GM12878 (cell line): ENCODE measurements around the gene ENTPD5. TPM values are rescaled to one million over a fixed set of nuclear protein-coding genes. Genes with fewer than 3 reads are reported as not detected.

Experiments
- ATAC-seq: fragments of 200-7000 bp; cut with Tn5 transposase; 3 replicates; pipeline ENCODE4 v1.9.1; 2020; ENCODE audit warnings: mild to moderate bottlenecking, moderate library complexity
- BruUV-seq: library from RNA; stranded (reverse); fragments of 400-500 nt; replicated peaks from 2 replicates; lab custom pipeline; 2021; lab: Mats Ljungman, UMichigan
- CTCF ChIA-PET: fragments of 300-600 bp; sonication (Branson Sonifier 250); formaldehyde crosslinking; extraction: SDS; loops from one replicate; lab custom pipeline; 2021; ENCODE audit warnings: inconsistent platforms; lab: Yijun Ruan, JAX
- POLR2A ChIA-PET: fragments of 350-600 bp; formaldehyde crosslinking; extraction: SDS; loops from one replicate; lab custom pipeline; 2021; ENCODE audit warnings: inconsistent platforms; lab: Charles Lee
- RAD21 ChIA-PET: fragments of 300-600 bp; sonication (Branson Sonifier 250); formaldehyde crosslinking; loops from one replicate; lab custom pipeline; 2023; ENCODE audit warnings: antibody characterized with exemption; ENCODE audit not compliant: unreplicated experiment; lab: Charles Lee
- SMC1A ChIA-PET: fragments of 300-600 bp; sonication (Branson Sonifier 250); formaldehyde crosslinking; loops from one replicate; lab custom pipeline; 2023; ENCODE audit not compliant: unreplicated experiment, uncharacterized antibody; lab: Charles Lee
- DNase-seq: peaks from one replicate; pipeline ENCODE4 v3.0.0-alpha.2; 2011; ENCODE audit warnings: low read depth, low spot score
- FAIRE-seq: peaks from 3 replicates; lab custom pipeline; 2011; peaks lifted over from hg19 to GRCh38; lab: Jason Lieb, UNC
- H2AFZ ChIP-seq: 2 replicates; pipeline ENCODE4 v1.6.0; 2011; ENCODE audit warnings: low read depth, low read length, control low read depth; ENCODE audit not compliant: control insufficient read depth
- H3K27ac ChIP-seq: 2 replicates; pipeline ENCODE4 v1.5.1; 2011; ENCODE audit warnings: control low read depth; ENCODE audit not compliant: control insufficient read depth, insufficient read depth
- H3K27me3 ChIP-seq, 2 experiments: replicated peaks in 1 of 2; 2 replicates each; pipeline versions ENCODE4 v1.6.0 to v1.6.1; 2011; ENCODE audit warnings: low read length in 1 of 2; ENCODE audit not compliant: control insufficient read depth in 2 of 2, insufficient read depth in 2 of 2
- H3K36me3 ChIP-seq, 2 experiments: 2 replicates each; pipeline ENCODE4 v1.5.1; 2011; ENCODE audit warnings: low read length in 1 of 2; ENCODE audit not compliant: control insufficient read depth in 2 of 2, insufficient read depth in 2 of 2
- H3K4me1 ChIP-seq: 2 replicates; pipeline ENCODE4 v1.6.1; 2011; ENCODE audit warnings: mild to moderate bottlenecking, low read length, moderate library complexity, mixed read lengths; ENCODE audit not compliant: control insufficient read depth, insufficient read depth
- H3K4me2 ChIP-seq: 2 replicates; pipeline ENCODE4 v1.6.0; 2011; ENCODE audit warnings: control low read depth; ENCODE audit not compliant: control insufficient read depth, insufficient read depth
- H3K4me3 ChIP-seq: fragments of 200-600 bp; sonication (generic); 2 replicates; pipeline ENCODE4 v1.5.1; 2016
- H3K79me2 ChIP-seq: 2 replicates; pipeline ENCODE4 v1.6.0; 2011; ENCODE audit warnings: low read length; ENCODE audit not compliant: control insufficient read depth, insufficient read depth
- H3K9ac ChIP-seq: 2 replicates; pipeline ENCODE4 v1.8.0; 2011; ENCODE audit warnings: low read length, control low read depth, mixed read lengths; ENCODE audit not compliant: control insufficient read depth, insufficient read depth
- H3K9me3 ChIP-seq: replicated peaks from 3 replicates; pipeline ENCODE4 v1.5.1; 2011; ENCODE audit warnings: mild to moderate bottlenecking, low read length; ENCODE audit not compliant: control insufficient read depth, insufficient read depth
- H4K20me1 ChIP-seq: 2 replicates; pipeline ENCODE4 v1.6.0; 2011; ENCODE audit not compliant: control insufficient read depth, insufficient read depth
- CREB1 ChIP-seq: IDR thresholded peaks from 2 replicates; pipeline ENCODE4 v1.6.1; 2012; ENCODE audit warnings: low read depth, mild to moderate bottlenecking, inconsistent platforms
- MAX ChIP-seq: IDR thresholded peaks from 2 replicates; pipeline ENCODE4 v1.6.1; 2012; ENCODE audit warnings: low read depth, low read length, improper control_type of control experiment
- SMC3 ChIP-seq: IDR thresholded peaks from 2 replicates; pipeline ENCODE4 v1.6.1; 2011; ENCODE audit warnings: low read length, improper control_type of control experiment, borderline replicate concordance
- TCF3 ChIP-seq: IDR thresholded peaks from 2 replicates; pipeline ENCODE4 v1.6.1; 2012; ENCODE audit warnings: low read depth, mild to moderate bottlenecking, low read length, borderline replicate concordance; ENCODE audit not compliant: insufficient read depth
- USF2 ChIP-seq: IDR thresholded peaks from 2 replicates; pipeline ENCODE4 v1.6.1; 2011; ENCODE audit warnings: low read depth, low read length, improper control_type of control experiment, borderline replicate concordance
- WGBS: methylation state at CpG from one replicate; pipeline ENCODE4 v1.1.6; 2016; ENCODE audit warnings: low lambda C conversion rate; ENCODE audit not compliant: insufficient replicate concordance, insufficient coverage; ENCODE audit errors: missing lambda C conversion rate; 5-methylcytosine and 5-hydroxymethylcytosine counted together
- in situ Hi-C: fragments of 300-500 bp; cut with MboI; formaldehyde crosslinking; loops from 9 replicates; pipeline ENCODE4 v1.14.3; 2018; ENCODE audit warnings: mixed read lengths
- intact Hi-C: fragments of 100-400 bp; cut with micrococcal nuclease; formaldehyde crosslinking; loops from one replicate; pipeline ENCODE4 v1.14.2; 2022; ENCODE audit not compliant: unreplicated experiment
- polyA plus RNA-seq, 11 experiments: library from polyadenylated mRNA; depleted of rRNA in 4 of 11; unstranded in 6 of 11; stranded (reverse) in 5 of 11; fragments of >200 nt; fragmentation: Nextera tagmentation in 4 of 11; fragmentation: Illumina TruSeq in 1 of 11; extraction: Ambion mirVana in 4 of 11; extraction: Trizol in 1 of 11; gene quantifications; 1 replicate in 1 of 11; 2 replicates in 10 of 11; pipeline versions ENCODE4 v1.2.1 to v1.2.3, GENCODE V29; 2011 to 2016; ENCODE audit warnings: inconsistent platforms in 2 of 11, missing spikeins in 2 of 11, low read depth in 1 of 11
- total RNA-seq, 4 experiments: library from RNA; depleted of rRNA in 3 of 4; stranded (reverse); fragments of >200 nt in 3 of 4; fragmentation: Illumina TruSeq in 1 of 4; extraction: Trizol in 1 of 4; gene quantifications; 2 replicates each; pipeline versions ENCODE4 v1.2.1 to v1.2.3, GENCODE V29; 2013 to 2021

The ENTPD5 gene
- total and polyA plus RNA-seq, 10 of the 15 experiments (the other 5 are each of a cell fraction or from before 2014, with no cell fraction given): 2.4 to 9.9 (median 7.6) TPM

GRCh38 chr14:74035556-74035955, 16.5 kb upstream of the ENTPD5 start:
- no peak overlapping the region for H3K4me3 ChIP-seq
- TF ChIP-seq TCF3: no peak
- TF ChIP-seq MAX: no peak
- no peak for TF ChIP-seq USF2
- TF ChIP-seq SMC3: no peak
- no peak for TF ChIP-seq CREB1
- TF ChIP-seq, all 136 proteins: peak for 0
- H2AFZ ChIP-seq: no peak overlapping the region
- POLR2A ChIA-PET: interaction anchor here (0.5 to 0.6 kb wide), 2 partner anchors 35 to 237 kb away, joined by 3 read pairs; no protein-coding TSS in a partner anchor
- H3K27ac ChIP-seq: no peak overlapping the region
- in situ Hi-C loops (loop anchor here (25.0 kb wide), 1 partner anchor 298 kb away; no protein-coding TSS in a partner anchor), intact Hi-C loops (loop anchor here (5.0 to 10.0 kb wide), 2 partner anchors 308 to 401 kb away; no protein-coding TSS in a partner anchor)
- H4K20me1 ChIP-seq: no peaks in the 10 kb centered on the region
- H3K4me2 ChIP-seq: no peak overlapping the region
- no peaks in the 10 kb centered on the region for H3K36me3 ChIP-seq
- RAD21 ChIA-PET: no interaction called here
- H3K9ac ChIP-seq: no peak overlapping the region
- no peaks in the 10 kb centered on the region for H3K79me2 ChIP-seq
- BruUV-seq: no TSS peak
- CTCF ChIA-PET: interaction anchor here (0.6 to 1.0 kb wide), 4 partner anchors 8 to 532 kb away, joined by 3 to 5 read pairs (median 4); no protein-coding TSS in a partner anchor
- H3K4me1 ChIP-seq: no peaks in the 10 kb centered on the region
- ATAC-seq (no peak), DNase-seq (no peak), FAIRE-seq (no peak)
- no peaks in the 10 kb centered on the region for H3K9me3 ChIP-seq
- WGBS: 83% methylated on average over 3 of the region's 4 CpGs
- no peaks in the 10 kb centered on the region for H3K27me3 ChIP-seq
- SMC1A ChIA-PET: interaction anchor here (0.6 kb wide), 2 partner anchors 14 to 1521 kb away, joined by 3 read pairs; no protein-coding TSS in a partner anchor
